Mucosa of descending colon (tissue), 3 donors: Measurements from ENCODE around the gene MAGI1. TPM values are rescaled to one million over a fixed set of nuclear protein-coding genes. Genes with fewer than 3 reads are reported as not detected.

Experiments
- ATAC-seq: fragments of 200-7000 bp; cut with Tn5 transposase; one replicate; pipeline ENCODE4 v1.9.1; 2020; ENCODE audit warnings: mild to moderate bottlenecking, moderate library complexity
- DNase-seq, 3 donors: peaks; one replicate each; pipeline ENCODE4 v3.0.0-alpha.2; 2020
- H3K36me3 ChIP-seq: fragments of 200-600 bp; one replicate; pipeline ENCODE4 v1.8.0; 2021; ENCODE audit warnings: low read depth, mild to moderate bottlenecking
- H3K4me1 ChIP-seq: fragments of 200-600 bp; one replicate; pipeline ENCODE4 v1.8.0; 2021; ENCODE audit warnings: low read depth, mild to moderate bottlenecking
- H3K4me3 ChIP-seq: fragments of 200-600 bp; one replicate; pipeline ENCODE4 v1.8.0; 2021; ENCODE audit warnings: mild to moderate bottlenecking
- H3K9me3 ChIP-seq: fragments of 200-600 bp; one replicate; pipeline ENCODE4 v1.8.0; 2021; ENCODE audit warnings: mild to moderate bottlenecking
- CTCF ChIP-seq: fragments of 200-600 bp; IDR thresholded peaks from one replicate; pipeline ENCODE4 v1.8.0; 2022; ENCODE audit warnings: antibody characterized with exemption, mild to moderate bottlenecking
- intact Hi-C, 2 donors: fragments of 100-400 bp; cut with DNase I in 1 of 2; cut with micrococcal nuclease in 1 of 2; formaldehyde crosslinking; loops; one replicate each; pipeline versions ENCODE4 v1.11.0 to v1.11.1; 2022; cut with DNase I, micrococcal nuclease
- total RNA-seq, 3 donors: library from RNA; stranded (reverse); fragmentation: NEBNext Ultra II Directional in 2 of 3; extraction: Animal tissue kit (Norgen Biotek cat#: 25700) in 2 of 3; gene quantifications; one replicate each; pipeline versions ENCODE4 v1.2.1 to v1.2.4, GENCODE V29; 2021 to 2023
- donor health status: DM: no; HTN: no; CAD: no; lungs with moderate emphysema.
- donor health status: DM: no; HTN: no; CAD: no.
- donor health status: DM: no; HTN: yes; CAD: no.

MAGI1 gene
- total RNA-seq, 3 donors from 2014 or later = 41.9 to 59.6 (median 45.6) TPM

- H3K4me3 ChIP-seq = no peak overlapping the region
- intact Hi-C loops = no loop called here
- H3K9me3 ChIP-seq = no peaks in the 10 kb centered on the region
- H3K36me3 ChIP-seq = no peaks in the 10 kb centered on the region
- no peak for ATAC-seq
- peaks cover 10% of the 10 kb centered on the region for H3K4me1 ChIP-seq
- DNase-seq = no peak
- TF ChIP-seq CTCF = no peak
Measured at GRCh38 chr3:65944252-65944651, 94.5 kb downstream of the MAGI1 start.

- no peak for ATAC-seq
- DNase-seq = no peak
- intact Hi-C loops = no loop called here
- H3K4me3 ChIP-seq = no peak overlapping the region
- peaks cover 11% of the 10 kb centered on the region for H3K4me1 ChIP-seq
- H3K9me3 ChIP-seq = no peaks in the 10 kb centered on the region
- no peak for TF ChIP-seq CTCF
- no peaks in the 10 kb centered on the region for H3K36me3 ChIP-seq
Measured at GRCh38 chr3:65939801-65940246, 98.9 kb downstream of the MAGI1 start.

GRCh38 chr3:65939184-65939583 lies 99.5 kb downstream of the MAGI1 start:
- DNase-seq (no peak), ATAC-seq (no peak)
- Histone ChIP-seq H3K9me3 (no peaks in the 10 kb centered on the region), H3K4me3 (no peak overlapping the region), H3K4me1 (peaks cover 11% of the 10 kb centered on the region), H3K36me3 (no peaks in the 10 kb centered on the region)
- intact Hi-C loops = no loop called here
- TF ChIP-seq CTCF = no peak

GRCh38 chr3:65938676-65939075 lies 100.0 kb downstream of the MAGI1 start:
- ATAC-seq (no peak), DNase-seq (no peak)
- H3K9me3 ChIP-seq = no peaks in the 10 kb centered on the region
- H3K4me3 ChIP-seq = no peak overlapping the region
- H3K4me1 ChIP-seq = peaks cover 11% of the 10 kb centered on the region
- TF ChIP-seq CTCF = no peak
- H3K36me3 ChIP-seq = no peaks in the 10 kb centered on the region
- intact Hi-C loops = no loop called here

GRCh38 chr3:65938147-65938546 lies 100.6 kb downstream of the MAGI1 start:
- no peak for DNase-seq
- no peak for TF ChIP-seq CTCF
- intact Hi-C loops = no loop called here
- peaks cover 11% of the 10 kb centered on the region for H3K4me1 ChIP-seq
- no peaks in the 10 kb centered on the region for H3K9me3 ChIP-seq
- no peak for ATAC-seq
- H3K36me3 ChIP-seq = no peaks in the 10 kb centered on the region
- H3K4me3 ChIP-seq = no peak overlapping the region
